Measurements from ENCODE around the gene KCNG2.
"Not testable (repeated sequence)": the region's sequence is repeated elsewhere in the genome, so short reads cannot be mapped to it uniquely, and the experiment has no call there.

Gene KCNG2

GRCh38 chr18:79873449-79874110, 75.8 kb downstream of the KCNG2 start:
- no peak for DNase-seq

GRCh38 chr18:79874553-79875530, 77.1 kb downstream of the KCNG2 start:
- DNase-seq: no peak

- no peak for DNase-seq
Measured at GRCh38 chr18:79875531-79875919, 77.8 kb downstream of the KCNG2 start.

- DNase-seq: no peak
Measured at GRCh38 chr18:79875931-79876461, 78.3 kb downstream of the KCNG2 start.

- DNase-seq: no peak
Measured at GRCh38 chr18:79876497-79876896, 78.8 kb downstream of the KCNG2 start.

- no peak for DNase-seq
Measured at GRCh38 chr18:79877163-79878091, 79.7 kb downstream of the KCNG2 start.

- DNase-seq: not testable (repeated sequence)
Measured at GRCh38 chr18:79878246-79878645, 80.5 kb downstream of the KCNG2 start.

- DNase-seq: no peak
Measured at GRCh38 chr18:79878741-79879378, 81.1 kb downstream of the KCNG2 start.

GRCh38 chr18:79879566-79879965, 81.8 kb downstream of the KCNG2 start:
- no peak for DNase-seq

GRCh38 chr18:79881695-79882094, 84.0 kb downstream of the KCNG2 start:
- DNase-seq: no peak

- DNase-seq: no peak
Measured at GRCh38 chr18:79882522-79883241, 84.9 kb downstream of the KCNG2 start.

- DNase-seq: no peak
Measured at GRCh38 chr18:79883461-79884293, 85.9 kb downstream of the KCNG2 start.

GRCh38 chr18:79884294-79884962, 86.7 kb downstream of the KCNG2 start:
- no peak for DNase-seq

GRCh38 chr18:79884963-79885728, 87.4 kb downstream of the KCNG2 start:
- DNase-seq: no peak

GRCh38 chr18:79887181-79888000, 89.7 kb downstream of the KCNG2 start:
- DNase-seq: no peak

GRCh38 chr18:79888016-79888415, 90.3 kb downstream of the KCNG2 start:
- no peak for DNase-seq

GRCh38 chr18:79889569-79889968, 91.8 kb downstream of the KCNG2 start:
- DNase-seq: no peak

GRCh38 chr18:79890674-79891073, 92.9 kb downstream of the KCNG2 start:
- no peak for DNase-seq

All from activated gamma-delta T cell treated with Interleukin-2 at 50 U/mL for 16 hours (primary cell).